NCI-H2107 treated with DMSO at 0.1 percent for 48 hours (cell line): ENCODE measurements around the gene ZNF688.
"Not testable (repeated sequence)": the region's sequence is repeated elsewhere in the genome, so short reads cannot be mapped to it uniquely, and the experiment has no call there.

Source experiments
- DNase-seq: peaks from one replicate; lab custom pipeline; 2025; ENCODE audit not compliant: unreplicated experiment; lab: John Stamatoyannopoulos, UW

Gene ZNF688

GRCh38 chr16:30535106-30535776, 36.3 kb downstream of the ZNF688 start:
- DNase-seq, result no peak

- peak; percentile 67 for DNase-seq
These were observed 37.0 kb downstream of the ZNF688 start, which contains the start of gene ZNF747 for GRCh38 chr16:30534368-30535105. Gene ZNF747, minus strand, starts transcription at chr16:30534858. Its CDS starts 179 bp downstream, at chr16:30534679.

- DNase-seq, result no peak
These were observed 37.7 kb downstream of the ZNF688 start for GRCh38 chr16:30533748-30534367.

GRCh38 chr16:30533146-30533522, 38.4 kb downstream of the ZNF688 start:
- no peak for DNase-seq

GRCh38 chr16:30532285-30533145, 39.0 kb downstream of the ZNF688 start:
- no peak for DNase-seq

DNA sequence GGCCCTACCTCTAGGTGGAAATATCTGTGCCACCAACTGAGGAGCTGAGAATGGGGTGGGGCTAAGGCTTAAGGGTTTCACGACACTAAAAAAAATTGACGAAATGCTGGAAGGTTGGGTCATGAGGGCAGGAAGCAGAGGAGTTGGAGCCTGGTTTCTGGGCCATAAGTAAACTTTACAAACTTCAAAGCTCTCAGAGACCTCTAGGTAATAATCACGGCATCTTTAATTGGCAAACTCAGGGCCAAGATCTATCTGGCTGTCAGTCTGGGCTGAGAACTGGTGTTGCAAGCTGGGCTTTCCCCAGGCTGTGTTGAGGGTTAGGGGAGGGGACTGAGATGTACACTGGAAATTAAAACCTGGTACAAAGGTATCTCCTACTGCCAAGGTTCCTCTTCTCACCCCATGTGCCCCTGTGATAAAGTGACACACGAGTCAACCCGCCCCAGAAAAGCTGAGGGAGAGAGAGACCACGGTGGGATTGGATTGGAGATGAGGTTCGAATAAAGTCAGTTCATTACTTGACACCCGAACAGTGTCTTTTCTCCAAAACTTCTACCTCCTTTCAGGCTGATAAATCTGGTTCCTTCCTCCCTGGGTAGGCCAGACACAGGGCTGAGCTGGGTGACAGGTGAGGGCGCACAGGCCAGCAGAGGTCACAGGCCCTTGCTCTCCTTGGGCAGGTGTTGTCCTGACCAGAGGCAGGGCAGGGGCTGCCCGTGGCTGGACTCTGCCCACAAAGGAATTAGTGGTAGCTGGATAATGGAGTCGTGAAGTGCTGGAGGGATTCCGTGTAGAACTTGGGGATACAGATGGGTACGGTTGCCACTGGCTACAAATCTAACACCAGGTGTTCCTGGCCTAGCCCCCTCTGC, 41.1 kb downstream of the ZNF688 start:
- no peak for DNase-seq

GRCh38 chr16:30528799-30529457, 42.6 kb downstream of the ZNF688 start:
- no peak for DNase-seq

DNA sequence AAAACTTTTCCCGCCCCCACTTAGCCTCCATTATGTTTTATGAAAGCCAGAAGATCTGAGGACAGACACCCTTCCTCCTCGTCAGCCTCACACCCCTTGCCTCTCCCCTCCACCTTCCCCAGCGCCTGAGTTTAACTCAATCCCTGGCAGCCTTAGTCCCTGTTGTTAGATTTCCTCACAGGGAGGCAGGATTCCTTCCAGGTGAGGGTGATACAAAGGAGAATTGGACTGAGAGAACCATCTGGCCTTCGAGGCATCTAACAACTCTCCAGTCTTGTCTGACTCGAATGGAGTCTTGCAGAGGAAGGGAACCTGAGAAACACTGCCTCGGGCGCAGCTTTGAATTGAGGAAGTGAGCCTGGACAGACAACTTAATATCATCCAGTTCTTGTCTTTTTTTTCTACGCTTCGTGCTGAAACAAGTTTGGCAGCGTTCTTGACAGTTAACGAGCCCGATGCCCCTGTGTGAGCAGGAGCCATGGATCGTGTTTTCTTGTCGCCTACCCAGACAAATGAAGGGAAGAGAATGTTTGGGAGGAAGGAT, 43.8 kb downstream of the ZNF688 start:
- DNase-seq, result no peak

GRCh38 chr16:30526823-30527634, 44.5 kb downstream of the ZNF688 start:
- peak; percentile 88 for DNase-seq

- DNase-seq, result no peak
These were observed 45.2 kb downstream of the ZNF688 start, which contains the start of gene ZNF768 for GRCh38 chr16:30526137-30526822. Gene ZNF768, minus strand, starts transcription at chr16:30526566. Its CDS starts 153 bp downstream, at chr16:30526413.

GRCh38 chr16:30525844-30526136, 45.7 kb downstream of the ZNF688 start:
- DNase-seq, result no peak

- DNase-seq, result no peak
These were observed 46.6 kb downstream of the ZNF688 start for GRCh38 chr16:30524575-30525568.

DNA sequence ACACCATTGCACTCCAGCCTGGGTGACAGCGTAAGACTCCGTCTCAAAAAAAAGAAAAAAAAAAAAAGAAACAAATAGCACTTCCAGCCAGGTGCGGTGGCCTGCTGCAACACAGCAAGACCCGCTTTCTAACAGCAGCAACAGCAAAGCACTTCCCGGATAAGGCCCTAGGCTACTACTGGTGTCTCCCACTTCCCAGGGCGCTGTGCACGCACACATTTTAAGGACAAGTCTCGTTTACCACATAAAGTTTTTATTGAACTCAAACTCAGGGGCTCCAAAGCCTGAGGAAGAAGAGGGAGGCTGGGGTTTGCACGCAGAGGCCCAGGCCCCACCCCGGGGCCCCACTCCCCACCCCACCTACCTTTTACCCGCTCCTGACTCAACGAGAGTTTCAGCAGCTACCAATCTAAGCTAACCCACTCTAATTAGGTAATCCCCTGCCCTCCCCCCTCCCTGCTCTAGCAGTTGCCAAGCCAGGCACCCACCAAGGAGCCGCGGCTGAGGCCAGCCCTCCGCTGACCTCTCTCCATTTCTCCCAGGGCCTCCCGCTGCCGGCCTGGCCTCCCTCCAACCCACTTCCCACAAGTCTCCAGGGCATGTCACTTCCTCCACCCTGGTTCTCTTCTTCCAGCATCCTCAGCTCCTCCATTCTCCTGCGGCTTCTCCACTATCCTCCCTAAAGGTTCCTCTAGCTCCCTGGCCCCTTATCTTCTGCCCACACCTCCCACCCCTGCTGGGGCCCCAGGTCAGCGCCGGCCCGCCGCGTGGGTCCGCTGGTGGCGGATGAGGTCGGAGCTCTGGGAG, 47.5 kb downstream of the ZNF688 start:
- DNase-seq, result no peak

GRCh38 chr16:30522702-30523463, 48.6 kb downstream of the ZNF688 start:
- not testable (repeated sequence) for DNase-seq
